ENCODE measurements around the gene ACOXL.

ACOXL gene

DNA sequence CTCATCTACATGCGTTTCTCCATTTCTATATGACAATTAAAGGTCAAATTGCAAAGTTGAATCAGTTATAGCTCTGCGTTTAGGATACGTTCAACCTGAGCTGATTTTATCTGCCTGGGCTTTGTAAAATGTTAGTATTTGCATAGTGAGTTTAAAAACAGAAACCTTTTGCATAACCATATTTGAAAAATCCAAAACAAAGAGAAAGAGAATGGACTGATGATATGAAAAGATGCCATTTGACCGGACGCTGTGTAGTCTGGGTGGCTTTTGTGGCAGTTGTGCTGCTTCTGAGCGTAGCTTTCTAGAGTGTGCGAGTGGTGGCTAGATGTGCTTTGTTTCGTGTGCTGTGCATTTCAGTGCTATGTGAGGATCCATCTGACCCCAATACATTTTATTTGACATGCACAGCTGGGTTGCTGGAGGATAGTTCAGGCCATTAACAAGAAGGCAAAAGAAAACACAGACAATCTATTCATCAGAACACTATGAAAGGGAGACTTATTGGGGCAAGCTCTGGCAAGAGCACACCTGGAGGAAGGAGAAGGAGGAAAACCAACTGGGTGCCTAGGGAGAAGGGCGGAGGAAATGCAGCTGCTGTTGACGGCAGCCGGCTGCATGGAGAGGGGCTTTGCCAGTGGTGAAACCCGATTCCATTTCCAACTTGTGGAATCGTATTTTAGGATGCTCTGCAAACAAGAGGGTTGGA lies 126.8 kb downstream of the ACOXL start:
- no peak for DNase-seq

DNA sequence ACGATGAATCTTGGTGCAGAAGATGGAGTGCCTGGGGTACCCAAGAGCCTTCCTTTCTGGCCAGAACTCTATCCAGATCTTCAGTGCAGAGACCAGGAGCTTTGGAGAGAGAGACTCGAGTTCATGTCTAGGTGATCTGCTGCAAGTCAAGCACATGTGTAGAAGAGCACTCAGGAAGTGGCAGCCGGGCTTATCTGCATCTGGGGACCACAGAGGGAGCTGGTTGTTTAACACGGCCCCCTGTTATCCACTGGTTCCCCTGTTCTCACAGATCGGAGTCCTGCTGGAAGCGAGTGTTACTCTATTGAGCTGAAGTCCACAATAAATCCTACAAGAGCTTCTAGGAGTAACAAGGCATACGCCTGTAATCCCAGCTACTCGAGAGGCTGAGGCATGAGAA lies 128.3 kb downstream of the ACOXL start:
- peak; percentile 17 for DNase-seq

DNA sequence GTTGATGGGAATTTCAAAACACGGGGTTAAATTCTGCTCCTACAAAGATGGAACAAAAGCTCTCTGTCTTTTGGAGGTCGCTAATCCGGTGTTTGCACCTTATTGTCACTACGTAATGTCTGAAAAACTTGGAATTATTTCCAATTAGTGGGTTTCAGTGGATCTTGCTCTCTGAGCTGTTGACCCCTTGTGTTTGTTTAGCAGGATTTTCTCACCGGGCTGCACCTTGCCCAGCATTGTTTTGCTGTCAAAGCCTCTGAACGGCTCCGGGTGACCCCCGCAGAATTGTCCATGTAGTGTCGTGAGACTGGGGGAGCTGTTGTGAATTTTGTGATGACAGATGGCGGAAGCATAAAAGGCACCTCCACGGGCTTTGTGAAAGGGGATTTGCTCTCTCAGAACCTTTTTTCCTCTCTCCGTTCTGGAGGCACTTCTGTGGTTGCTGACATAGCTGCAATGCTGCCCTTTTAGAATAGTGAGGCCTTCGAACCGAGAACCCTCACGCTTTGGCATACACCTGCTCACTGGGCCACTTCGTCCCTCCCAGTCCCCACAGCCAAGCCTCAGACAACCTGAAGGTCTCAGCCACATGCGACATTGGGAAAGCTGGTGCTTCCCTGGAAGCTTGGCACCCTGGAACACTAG lies 129.4 kb downstream of the ACOXL start:
- no peak for DNase-seq

DNA sequence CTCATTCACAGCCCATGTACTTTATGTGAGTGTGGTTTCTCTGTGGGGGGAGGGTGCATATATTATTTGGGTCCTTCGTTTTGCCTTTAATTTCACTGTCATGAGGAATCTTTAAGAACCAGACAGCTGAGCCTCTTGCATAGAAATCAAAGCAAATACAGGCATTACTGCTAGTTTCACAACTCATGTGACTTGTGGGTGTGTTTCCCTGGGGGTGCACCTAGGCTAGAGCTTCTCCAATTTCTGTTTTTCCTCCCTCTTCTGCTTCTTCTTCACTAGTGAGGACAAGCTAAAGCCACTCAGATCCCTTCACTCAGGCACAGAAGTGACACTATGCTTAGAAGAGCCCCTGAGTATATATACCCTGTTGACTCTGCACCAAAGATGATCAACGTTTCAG lies 131.4 kb downstream of the ACOXL start:
- DNase-seq = no peak

DNA sequence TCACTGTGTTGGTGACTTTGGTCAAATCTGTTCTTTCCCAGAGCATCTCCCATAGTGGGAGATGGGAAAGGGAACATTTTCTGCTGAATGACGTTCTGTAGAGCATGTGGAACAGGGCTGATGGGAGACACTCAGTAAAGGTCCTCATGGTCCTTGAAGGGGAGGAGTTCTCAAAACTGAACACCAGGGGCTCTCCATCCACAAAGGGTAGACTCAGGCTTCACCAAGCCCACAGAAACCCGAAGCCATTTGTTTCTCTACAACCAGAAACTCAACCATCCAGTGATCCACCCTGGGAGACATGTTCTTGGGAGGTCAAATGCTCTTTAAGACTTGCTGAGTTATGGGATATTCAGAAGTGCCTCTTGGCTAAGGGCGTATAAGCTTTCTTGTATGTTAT lies 131.8 kb downstream of the ACOXL start:
- no peak for DNase-seq

DNA sequence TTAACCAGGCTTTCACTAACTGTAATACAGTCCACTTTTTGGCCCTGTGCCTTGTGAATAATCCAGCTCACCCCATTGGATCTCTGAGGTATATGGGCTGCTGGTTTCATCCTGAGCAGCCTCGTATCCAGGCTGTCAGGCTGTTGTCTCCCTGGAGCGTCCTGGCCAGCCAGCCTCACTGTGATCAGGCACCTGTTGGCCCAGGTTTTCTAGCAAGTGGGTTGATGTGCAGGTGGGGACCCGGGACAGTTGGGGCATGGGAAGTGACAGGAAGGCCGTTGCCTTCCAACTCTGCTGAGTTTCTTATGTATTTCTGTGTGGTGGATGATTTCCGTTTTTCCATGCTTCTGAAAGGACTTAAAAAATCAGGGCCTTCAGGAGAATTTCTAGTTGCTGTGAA lies 132.4 kb downstream of the ACOXL start:
- no peak for DNase-seq

DNA sequence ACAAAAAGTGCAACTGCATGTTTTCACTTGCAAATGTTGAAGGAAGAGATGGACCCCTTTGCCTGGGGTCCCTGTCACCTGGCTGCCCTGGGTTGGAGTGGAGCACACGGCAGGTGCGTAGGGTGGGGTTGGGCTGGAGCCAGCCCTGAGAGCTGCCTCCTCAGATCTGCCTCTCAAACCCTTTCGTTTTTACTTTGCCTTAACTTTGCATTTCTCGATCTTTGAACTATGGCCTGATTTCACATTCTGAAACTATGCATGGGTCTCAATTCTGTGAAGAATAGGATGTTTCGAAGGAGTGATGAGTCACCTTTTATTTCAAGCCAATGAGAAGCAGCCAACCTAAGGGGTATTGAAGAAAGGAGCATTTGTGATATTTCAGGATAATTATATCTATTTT lies 132.8 kb downstream of the ACOXL start:
- DNase-seq = no peak

DNA sequence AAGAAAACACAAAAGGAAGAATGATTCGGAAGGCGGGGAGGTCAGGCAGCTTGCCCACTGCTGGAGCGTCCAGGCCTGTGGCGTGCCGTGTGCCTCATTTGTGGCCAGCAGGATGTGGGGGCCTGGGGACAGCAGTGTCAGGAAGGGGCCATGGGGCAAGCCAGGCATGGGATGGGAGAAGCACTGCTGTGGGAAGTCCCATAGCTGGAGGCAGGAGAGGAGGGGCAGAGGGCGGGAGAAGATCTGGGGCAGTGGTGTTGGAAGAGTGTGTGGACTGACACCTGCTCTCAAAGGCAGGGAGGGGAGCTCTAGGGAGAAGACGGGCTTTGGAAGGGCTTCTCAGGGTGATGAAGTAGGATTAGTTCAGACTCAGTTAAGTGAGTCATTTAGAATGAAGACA lies 133.7 kb downstream of the ACOXL start:
- no peak for DNase-seq

DNA sequence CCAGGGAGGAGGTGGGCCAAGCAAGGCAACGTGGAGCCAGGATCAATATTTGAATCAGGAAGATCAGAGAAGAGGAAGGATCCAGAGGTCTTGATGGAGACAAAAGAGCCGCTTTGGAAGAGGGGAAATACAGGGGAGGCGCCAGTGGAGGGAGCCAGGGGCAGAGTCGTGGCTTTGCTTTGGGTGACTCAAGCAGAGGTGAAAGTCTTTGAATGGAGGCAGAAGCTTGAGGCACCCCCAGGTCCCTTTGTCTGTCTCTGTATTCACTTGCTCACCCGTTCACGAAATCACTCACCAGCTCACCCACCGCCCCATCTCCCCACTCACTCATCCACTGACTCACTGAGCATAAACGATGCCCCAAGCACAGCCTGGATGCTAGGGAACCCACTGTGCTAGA lies 134.1 kb downstream of the ACOXL start:
- DNase-seq = no peak

DNA sequence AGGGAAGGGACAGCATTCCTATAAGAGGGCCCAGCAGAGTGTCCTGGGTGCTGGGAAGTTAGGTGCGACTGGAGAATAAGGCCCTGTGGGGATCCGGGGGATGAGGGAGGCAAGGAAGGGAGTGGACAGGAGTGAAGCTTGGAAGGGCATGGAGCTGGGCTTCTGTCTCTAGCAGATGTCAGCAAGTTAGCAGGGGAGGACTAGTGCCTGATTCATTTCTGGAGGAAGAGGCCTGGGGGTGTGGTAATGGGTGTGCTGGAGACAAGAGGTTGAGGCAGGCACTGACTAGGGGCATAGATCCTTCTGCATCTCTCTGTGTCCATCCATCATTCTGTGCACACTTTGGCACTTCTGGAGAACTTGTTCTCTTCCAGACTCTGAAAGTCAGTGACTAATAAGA lies 134.7 kb downstream of the ACOXL start:
- DNase-seq = no peak

DNA sequence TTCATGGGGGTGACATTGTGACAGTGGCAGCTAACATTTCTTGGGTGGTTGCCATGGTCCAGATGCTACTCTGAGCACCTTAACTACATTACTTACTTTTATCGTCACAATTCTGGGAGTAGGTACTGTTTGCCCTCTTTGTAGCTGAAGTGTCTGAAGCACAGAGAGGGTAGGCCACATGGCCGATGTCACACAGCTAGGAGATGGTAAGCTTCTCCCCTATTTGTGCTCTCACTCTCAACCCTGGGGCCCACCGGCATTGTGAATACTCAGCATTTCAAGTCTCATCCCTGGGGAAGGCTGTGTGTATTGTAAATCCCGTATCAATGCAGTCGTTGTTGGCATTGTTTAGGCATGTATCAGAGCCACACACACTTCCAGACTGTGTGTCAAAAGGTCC lies 136.6 kb downstream of the ACOXL start:
- DNase-seq = no peak

DNA sequence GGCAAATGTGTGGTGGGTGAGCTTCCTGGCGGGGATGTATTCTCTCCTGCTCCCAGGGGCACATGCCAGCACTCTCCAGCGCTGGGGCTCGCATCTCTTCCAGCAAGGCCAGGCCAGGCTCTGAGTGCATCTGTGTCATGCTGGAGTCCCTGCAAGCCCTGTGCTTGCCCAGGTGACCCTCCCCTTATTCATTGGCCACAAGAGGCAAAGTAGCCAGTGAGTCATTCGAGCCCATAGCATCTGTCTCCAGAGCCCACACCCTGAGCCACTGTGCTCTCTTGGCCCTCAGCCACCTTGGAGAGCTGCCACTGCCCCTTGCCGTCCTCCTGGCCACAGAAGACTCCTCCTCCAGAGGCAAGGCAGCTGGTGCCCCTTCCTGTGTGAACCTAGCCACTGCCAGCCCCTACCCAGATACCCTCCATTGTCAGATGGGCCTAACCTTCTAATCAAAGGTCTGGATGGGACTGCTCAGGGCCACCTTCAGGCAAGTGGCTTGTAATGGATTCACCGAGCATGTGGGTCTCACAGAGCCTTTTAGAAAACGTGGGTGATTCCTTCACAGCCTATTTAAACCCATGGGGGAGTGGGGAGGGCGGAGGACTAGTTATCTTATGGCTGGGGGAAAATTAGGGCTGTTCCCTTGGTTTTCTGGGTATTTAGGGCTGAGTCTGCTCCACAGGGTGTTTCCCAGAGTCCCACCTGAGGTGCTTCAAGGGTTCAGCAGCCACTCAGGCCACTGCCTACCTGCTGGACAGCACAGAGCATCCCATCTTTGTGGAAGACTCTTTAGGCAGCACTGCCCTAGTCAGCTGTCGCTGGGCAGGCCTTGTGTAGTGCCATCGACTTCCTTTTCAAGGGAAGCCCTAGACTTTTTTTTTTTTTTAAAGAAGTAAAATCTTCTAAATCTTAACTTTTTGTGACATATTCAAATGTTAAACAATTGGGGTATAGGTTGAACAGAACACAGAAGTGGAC lies 137.4 kb downstream of the ACOXL start:
- no peak for DNase-seq

DNA sequence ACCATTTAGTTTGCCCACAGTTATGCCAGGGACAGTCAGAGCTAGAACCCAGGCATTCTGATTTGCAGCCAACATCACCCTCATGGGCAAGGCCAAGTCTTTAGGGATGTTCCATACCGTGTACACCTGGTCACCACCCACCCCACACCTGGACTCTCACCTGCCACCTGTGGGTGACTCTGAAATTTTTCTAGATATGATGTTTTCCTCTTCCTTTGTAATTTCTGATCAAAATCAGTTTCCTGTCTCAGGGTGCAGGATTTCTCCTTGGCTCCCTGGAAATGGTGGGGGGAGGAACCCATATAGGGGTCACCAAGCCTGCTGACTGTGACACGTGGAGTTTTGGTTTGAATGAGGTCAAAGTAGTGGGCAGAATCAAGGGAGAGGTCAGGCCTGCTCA lies 138.2 kb downstream of the ACOXL start:
- no peak for DNase-seq

DNA sequence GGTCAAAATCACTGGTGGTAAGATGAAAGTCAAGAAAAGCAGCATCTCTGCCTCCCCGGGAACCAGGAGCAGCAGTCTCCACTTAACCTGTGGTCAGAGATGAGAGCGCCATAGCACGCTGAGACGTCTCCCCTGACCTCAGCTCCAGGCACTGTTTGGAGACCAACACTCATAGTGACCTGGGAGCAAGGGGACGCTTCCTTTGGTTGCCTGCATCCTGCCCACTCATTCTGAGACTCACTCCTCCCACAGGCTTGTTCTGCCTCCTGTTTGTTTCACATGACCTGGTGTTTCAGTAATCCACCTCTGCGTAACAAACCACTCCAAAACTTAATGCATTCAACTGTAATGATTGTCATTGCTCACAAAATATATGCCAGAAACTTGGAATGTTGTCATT lies 139.3 kb downstream of the ACOXL start:
- no peak for DNase-seq

DNA sequence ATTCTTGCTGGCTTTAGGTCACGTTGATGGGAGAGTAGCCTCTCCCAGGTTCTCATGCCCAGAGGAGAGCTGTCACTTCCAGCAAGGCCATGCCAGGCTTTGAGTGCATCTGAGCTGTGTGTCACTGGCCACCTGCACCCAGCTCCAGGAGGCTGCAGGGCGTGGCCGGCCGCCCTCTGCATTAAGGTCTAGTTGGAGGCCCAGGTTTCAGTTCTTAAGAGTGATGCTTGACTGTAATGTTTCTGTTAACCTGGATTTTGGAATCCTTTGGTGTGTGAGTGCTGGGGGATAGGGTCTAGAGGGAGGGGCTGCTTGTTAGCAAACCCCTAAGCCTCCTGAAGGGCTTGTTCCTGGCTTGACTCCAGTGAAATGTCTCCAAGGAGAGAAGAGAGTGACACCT lies 140.1 kb downstream of the ACOXL start:
- DNase-seq = no peak

DNA sequence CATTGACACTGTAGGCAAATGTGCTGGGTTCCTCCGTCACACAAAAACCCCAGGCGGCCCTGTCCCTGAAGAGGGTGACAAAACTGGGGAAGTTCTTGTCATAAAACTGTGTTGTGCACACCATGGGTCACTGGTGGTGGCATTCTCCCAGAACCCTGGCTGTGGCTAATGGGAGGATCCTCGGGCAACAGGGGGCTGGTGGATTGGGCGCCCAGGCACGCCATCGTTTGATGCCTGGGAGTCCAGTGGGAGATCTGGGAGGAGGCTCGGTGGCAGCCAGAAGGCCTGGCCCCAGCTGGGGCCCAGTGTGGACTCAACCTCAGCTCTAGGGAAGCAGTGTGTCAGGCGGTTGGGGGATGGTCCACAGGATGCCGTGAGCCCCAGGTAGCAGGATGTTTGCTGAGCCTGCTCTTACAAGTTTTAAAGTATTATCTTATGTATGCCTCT lies 140.7 kb downstream of the ACOXL start:
- no peak for DNase-seq

DNA sequence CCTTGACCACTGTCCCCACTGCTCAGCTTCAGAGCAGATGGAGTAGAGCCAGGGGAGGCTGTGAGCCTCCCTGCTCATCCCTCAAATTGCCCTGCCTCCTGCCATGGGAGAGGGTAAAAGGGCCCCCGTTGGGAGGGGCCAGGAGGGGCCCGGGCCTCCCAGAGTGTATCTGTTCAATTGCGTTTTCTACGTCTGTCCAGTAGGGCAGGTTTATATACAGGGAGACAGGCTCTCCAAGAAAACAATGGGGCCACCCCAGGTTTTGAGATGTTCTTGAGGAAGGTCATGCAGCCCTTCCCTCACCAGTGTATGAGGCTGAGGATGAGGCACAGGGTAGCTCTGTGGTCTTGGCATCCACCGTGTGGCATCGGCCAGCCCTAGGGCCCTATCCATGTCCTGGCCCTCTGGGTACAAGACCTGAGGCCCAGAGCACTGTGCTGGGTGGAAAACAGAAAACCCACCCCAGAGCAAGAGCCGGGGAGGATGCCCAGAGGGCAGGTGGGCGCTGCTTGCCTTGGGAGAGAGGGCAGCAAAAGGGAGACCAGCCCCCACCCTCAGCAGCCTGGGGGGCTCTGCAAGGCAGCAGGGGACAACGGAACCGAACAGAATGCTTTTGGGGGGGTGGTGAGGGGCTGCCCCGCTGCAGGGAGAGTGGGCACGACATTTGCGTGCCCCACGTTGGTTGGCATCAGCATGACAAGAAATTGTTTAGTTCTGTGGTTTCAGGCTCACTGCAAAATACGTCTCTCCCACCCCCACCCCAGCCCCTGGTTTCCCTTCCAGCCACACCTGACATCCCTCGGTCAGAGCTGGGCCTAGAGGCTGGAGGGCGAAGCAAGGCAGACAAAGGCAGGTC lies 141.5 kb downstream of the ACOXL start:
- DNase-seq = no peak

DNA sequence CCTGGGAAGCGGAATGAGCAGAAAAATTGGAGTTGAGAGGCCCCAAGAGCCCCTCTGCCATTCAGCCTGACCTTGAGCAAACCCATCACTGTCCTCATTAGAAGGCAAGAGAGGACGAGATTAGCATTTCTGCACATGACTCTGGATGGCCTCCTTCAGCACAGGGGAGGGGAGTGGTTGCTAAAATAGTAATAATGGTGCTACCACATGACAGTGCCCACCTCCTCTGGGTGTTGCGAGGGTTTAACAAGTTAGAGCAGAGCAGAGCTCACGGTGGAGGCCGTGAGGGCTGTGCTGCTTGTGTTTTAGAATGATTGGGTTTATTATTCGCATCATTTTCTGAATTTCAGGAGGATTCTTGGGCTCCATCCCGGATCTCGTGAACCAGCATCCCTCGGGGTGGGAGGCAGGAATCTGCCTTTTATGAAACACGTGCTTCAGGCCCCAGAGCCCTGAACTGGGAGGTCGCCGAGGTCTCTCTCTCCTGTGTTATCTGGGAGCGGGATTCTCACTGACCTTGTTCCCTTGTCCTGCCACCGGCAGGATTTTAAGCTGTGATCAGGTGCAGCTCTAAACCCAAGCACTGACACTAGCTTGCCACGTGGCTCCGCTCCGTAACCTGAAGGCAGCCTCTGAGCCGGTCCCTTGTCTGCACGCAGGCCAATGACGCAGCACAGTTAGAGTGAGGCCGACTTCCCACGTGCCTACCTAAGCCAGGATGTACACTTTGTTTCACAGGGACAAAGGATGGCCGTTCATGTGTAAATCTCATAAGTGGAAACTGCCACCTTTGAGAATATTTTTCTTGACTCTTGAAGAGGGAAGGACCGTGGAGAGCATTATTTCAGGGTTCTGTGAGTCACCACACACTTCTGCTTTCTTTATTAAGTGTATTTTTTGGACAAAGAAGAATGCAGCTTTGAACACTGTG lies 142.3 kb downstream of the ACOXL start:
- no peak for DNase-seq

DNA sequence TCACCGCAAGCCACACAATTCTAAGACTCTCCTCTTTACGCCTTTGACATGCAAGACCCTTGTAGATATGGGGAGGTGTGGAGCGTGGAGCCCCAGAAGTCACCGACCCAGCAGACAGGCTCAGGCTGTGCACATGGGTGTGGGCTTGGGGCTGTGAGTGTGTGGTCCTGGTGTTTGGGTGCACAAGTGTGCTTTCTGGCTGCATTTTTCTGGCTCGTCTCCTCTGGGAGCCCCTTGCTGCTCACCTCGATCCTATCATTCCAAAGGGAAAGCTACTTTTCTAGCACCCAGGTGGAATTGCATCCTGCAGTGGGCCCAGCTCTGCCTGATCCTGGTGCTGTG lies 143.0 kb downstream of the ACOXL start:
- DNase-seq = no peak

DNA sequence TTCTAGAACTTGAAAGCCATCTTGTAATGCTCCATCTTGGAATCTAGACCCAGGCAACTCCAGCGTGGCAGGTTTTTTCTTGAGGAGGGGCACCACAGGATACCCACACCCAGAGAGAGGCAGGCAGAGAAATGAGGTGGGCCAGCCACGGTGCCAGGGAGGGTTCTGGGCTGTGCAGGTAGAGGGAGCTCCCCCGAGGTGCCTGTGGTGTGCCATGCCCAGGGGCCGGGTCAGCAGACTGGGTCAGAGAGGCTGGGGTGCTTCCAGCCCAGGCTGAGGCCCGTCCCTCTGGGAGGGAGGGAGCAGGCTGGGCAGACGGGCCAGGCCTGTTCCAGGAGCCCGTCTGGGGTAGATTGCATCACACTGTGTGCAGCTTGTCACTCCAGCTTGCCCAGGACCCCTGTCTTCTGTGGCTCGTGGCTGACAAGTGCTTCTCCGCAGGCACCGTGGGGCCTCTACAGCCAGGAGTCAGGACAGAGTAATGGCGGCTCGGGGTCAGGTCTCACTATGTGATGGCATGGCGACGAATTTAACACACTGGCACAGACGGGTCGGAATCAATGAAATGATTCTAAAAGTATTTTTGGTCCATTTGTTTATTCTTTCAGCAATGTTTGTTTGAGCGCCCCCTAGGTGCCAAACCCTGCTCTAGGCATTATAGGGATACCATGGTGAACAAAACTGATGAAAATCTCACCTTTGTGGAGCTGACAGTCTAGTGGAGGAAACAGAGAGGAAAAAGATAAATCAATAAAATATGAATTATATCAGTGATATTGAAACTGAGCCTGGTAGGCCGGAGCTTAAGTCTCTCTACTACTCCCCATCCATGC lies 144.0 kb downstream of the ACOXL start:
- no peak for DNase-seq
